H1 (cell line): Measurements from ENCODE around the gene TIAM2. TPM values are rescaled to one million over a fixed set of nuclear protein-coding genes. Genes with fewer than 3 reads are reported as not detected.
A peak's percentile ranks its signal among the peaks of the same experiment; 100 is the strongest.

ENCODE experiments used
- CTCF ChIA-PET: fragments of 300-600 bp; sonication (Branson Sonifier 250); formaldehyde crosslinking; loops from one replicate; lab custom pipeline; 2021; ENCODE audit not compliant: partially characterized antibody; lab: Charles Lee
- POLR2A ChIA-PET: fragments of 300-600 bp; sonication (Branson Sonifier 250); formaldehyde crosslinking; loops from one replicate; lab custom pipeline; 2021; ENCODE audit warnings: inconsistent platforms; ENCODE audit not compliant: partially characterized antibody; lab: Charles Lee
- DNase-seq, 2 experiments: peaks; one replicate each; pipeline versions ENCODE4 v3.0.0 to v3.0.0-alpha.2; 2010 to 2022; ENCODE audit warnings: low spot score in 2 of 2, low read depth in 1 of 2, mixed read lengths in 1 of 2
- FAIRE-seq: peaks from 2 replicates; lab custom pipeline; 2011; peaks lifted over from hg19 to GRCh38; lab: Jason Lieb, UNC
- H2AFZ ChIP-seq: 2 replicates; pipeline ENCODE4 v1.8.1; 2012; ENCODE audit warnings: low read length, inconsistent platforms
- H2AK5ac ChIP-seq: 2 replicates; pipeline ENCODE4 v1.6.1; 2013; ENCODE audit warnings: low read depth, low read length
- H2BK120ac ChIP-seq: replicated peaks from 2 replicates; pipeline ENCODE3; 2013; ENCODE audit warnings: low read depth, low read length, inconsistent platforms
- H2BK12ac ChIP-seq: 2 replicates; pipeline ENCODE4 v1.6.1; 2013; ENCODE audit warnings: low read depth, low read length
- H2BK15ac ChIP-seq: 2 replicates; pipeline ENCODE4 v1.6.1; 2013; ENCODE audit warnings: low read length
- H2BK20ac ChIP-seq: 2 replicates; pipeline ENCODE4 v1.6.1; 2013; ENCODE audit warnings: low read length
- H2BK5ac ChIP-seq: 2 replicates; pipeline ENCODE4 v1.6.1; 2013; ENCODE audit warnings: low read depth, low read length
- H3K14ac ChIP-seq: 2 replicates; pipeline ENCODE4 v1.6.1; 2013; ENCODE audit warnings: inconsistent platforms; ENCODE audit not compliant: insufficient read length
- H3K18ac ChIP-seq: 2 replicates; pipeline ENCODE4 v1.6.1; 2013; ENCODE audit warnings: low read length; ENCODE audit errors: extremely low read depth
- H3K23ac ChIP-seq: 2 replicates; pipeline ENCODE4 v1.6.1; 2013; ENCODE audit warnings: inconsistent platforms; ENCODE audit not compliant: insufficient read length
- H3K23me2 ChIP-seq: 2 replicates; pipeline ENCODE4 v1.6.1; 2013; ENCODE audit warnings: low read depth, low read length
- H3K27ac ChIP-seq: 2 replicates; pipeline ENCODE4 v1.6.1; 2011; ENCODE audit warnings: low read depth, low read length, inconsistent platforms
- H3K27me3 ChIP-seq, 4 experiments: replicated peaks in 1 of 4; 1 replicate in 1 of 4; 2 replicates in 3 of 4; pipeline versions ENCODE4 v1.6.1 to v1.8.1; 2011 to 2013; ENCODE audit warnings: low read length in 3 of 4, mild to moderate bottlenecking in 3 of 4, inconsistent platforms in 2 of 4, mixed read lengths in 2 of 4, moderate library complexity in 1 of 4; ENCODE audit not compliant: control insufficient read depth in 3 of 4, insufficient read depth in 3 of 4; ENCODE audit errors: extremely low read depth in 1 of 4
- H3K36me3 ChIP-seq, 4 experiments: 2 replicates each; pipeline versions ENCODE4 v1.6.1 to v1.8.1; 2011 to 2013; ENCODE audit warnings: mild to moderate bottlenecking in 4 of 4, low read length in 3 of 4, moderate library complexity in 2 of 4, control low read depth in 1 of 4, inconsistent platforms in 1 of 4; ENCODE audit not compliant: insufficient read depth in 4 of 4, control insufficient read depth in 2 of 4
- H3K4ac ChIP-seq: replicated peaks from 2 replicates; pipeline ENCODE3; 2013; ENCODE audit warnings: low read length, low read depth, mixed read lengths, inconsistent platforms; ENCODE audit not compliant: insufficient read length
- H3K4me1 ChIP-seq, 4 experiments: replicated peaks in 1 of 4; 1 replicate in 1 of 4; 2 replicates in 3 of 4; pipeline versions ENCODE4 v1.6.1 to v1.8.1; 2011 to 2013; ENCODE audit warnings: low read length in 3 of 4, inconsistent platforms in 2 of 4, mixed read lengths in 1 of 4; ENCODE audit not compliant: insufficient read depth in 4 of 4, control insufficient read depth in 3 of 4
- H3K4me2 ChIP-seq, 2 experiments: 2 replicates each; pipeline versions ENCODE4 v1.6.1 to v1.8.1; 2011 to 2013; ENCODE audit warnings: low read depth in 2 of 2, low read length in 2 of 2, control low read depth in 1 of 2, inconsistent platforms in 1 of 2, mild to moderate bottlenecking in 1 of 2; ENCODE audit not compliant: insufficient read depth in 1 of 2
- H3K4me3 ChIP-seq, 4 experiments: fragments of 200-600, 300-600 bp in 1 of 4; sonication (generic), shearing (Covaris generic), sonication (Bioruptor Twin) in 1 of 4; 2 replicates each; pipeline versions ENCODE4 v1.5.1 to v1.8.1; 2011 to 2016; ENCODE audit warnings: low read length in 4 of 4, low read depth in 3 of 4, control low read depth in 2 of 4, inconsistent platforms in 2 of 4, mild to moderate bottlenecking in 2 of 4, mixed read lengths in 1 of 4, moderate library complexity in 1 of 4; ENCODE audit not compliant: insufficient read depth in 2 of 4; ENCODE audit errors: extremely low read depth in 1 of 4
- H3K56ac ChIP-seq: replicated peaks from 2 replicates; pipeline ENCODE3; 2013; ENCODE audit warnings: low read depth, mild to moderate bottlenecking, mixed read lengths, low read length, inconsistent platforms; ENCODE audit not compliant: insufficient read length
- H3K79me1 ChIP-seq: 2 replicates; pipeline ENCODE4 v1.6.1; 2013; ENCODE audit warnings: low read depth, low read length, control low read depth
- H3K79me2 ChIP-seq, 2 experiments: 2 replicates each; pipeline versions ENCODE4 v1.6.1 to v1.8.1; 2012 to 2013; ENCODE audit warnings: low read length in 2 of 2, mild to moderate bottlenecking in 2 of 2, inconsistent platforms in 1 of 2; ENCODE audit not compliant: insufficient read depth in 2 of 2, control insufficient read depth in 1 of 2
- H3K9ac ChIP-seq, 4 experiments: replicated peaks in 1 of 4; 1 replicate in 1 of 4; 2 replicates in 3 of 4; pipeline versions ENCODE4 v1.6.1 to v1.8.1; 2011 to 2013; ENCODE audit warnings: low read depth in 3 of 4, low read length in 3 of 4, control low read depth in 2 of 4, mild to moderate bottlenecking in 2 of 4, moderate library complexity in 2 of 4, inconsistent platforms in 1 of 4; ENCODE audit errors: extremely low read depth in 1 of 4
- H3K9me3 ChIP-seq, 2 experiments: 2 replicates each; pipeline versions ENCODE4 v1.6.1 to v1.8.1; 2012 to 2013; ENCODE audit warnings: mild to moderate bottlenecking in 2 of 2, moderate library complexity in 2 of 2, control low read depth in 1 of 2, inconsistent platforms in 1 of 2, low read depth in 1 of 2, low read length in 1 of 2, mixed read lengths in 1 of 2; ENCODE audit not compliant: insufficient read depth in 2 of 2
- H4K20me1 ChIP-seq, 2 experiments: replicated peaks in 1 of 2; 2 replicates each; pipeline versions ENCODE3 to v1.8.1; 2011 to 2013; ENCODE audit warnings: inconsistent platforms in 2 of 2, low read length in 2 of 2, mild to moderate bottlenecking in 1 of 2; ENCODE audit not compliant: insufficient read depth in 2 of 2, control insufficient read depth in 1 of 2
- H4K5ac ChIP-seq: 2 replicates; pipeline ENCODE4 v1.6.1; 2013; ENCODE audit warnings: low read length, low read depth, mixed read lengths, inconsistent platforms; ENCODE audit not compliant: insufficient read length
- H4K8ac ChIP-seq: 2 replicates; pipeline ENCODE4 v1.8.0; 2013; ENCODE audit warnings: mild to moderate bottlenecking, moderate library complexity, low read length, inconsistent platforms; ENCODE audit not compliant: insufficient read depth; ENCODE audit errors: extremely low read depth
- H4K91ac ChIP-seq: replicated peaks from 2 replicates; pipeline ENCODE3; 2013; ENCODE audit warnings: low read length, mixed read lengths, inconsistent platforms; ENCODE audit not compliant: insufficient read length
- FOSL1 ChIP-seq: IDR thresholded peaks from 2 replicates; pipeline ENCODE4 v1.6.1; 2011; ENCODE audit warnings: mild to moderate bottlenecking, low read depth, low read length, moderate library complexity; ENCODE audit not compliant: insufficient read depth
- JUN ChIP-seq: IDR thresholded peaks from 2 replicates; pipeline ENCODE4 v1.6.1; 2011; ENCODE audit warnings: low read depth, mild to moderate bottlenecking, improper control_type of control experiment, low read length
- RAD21 ChIP-seq, 2 experiments: IDR thresholded peaks in 1 of 2; conservative IDR thresholded peaks in 1 of 2; 2 replicates each; pipeline ENCODE4 v1.6.1; 2011; ENCODE audit warnings: low read depth in 2 of 2, low read length in 2 of 2, improper control_type of control experiment in 1 of 2, inconsistent platforms in 1 of 2, mild to moderate bottlenecking in 1 of 2, moderate library complexity in 1 of 2
- WGBS, 2 experiments: shearing (Covaris generic) in 1 of 2; methylation state at CpG; one replicate each; pipeline versions ENCODE4 v1.1.6 to v1.1.7; 2013 to 2015; ENCODE audit warnings: low lambda C conversion rate in 2 of 2, mixed read lengths in 2 of 2, inconsistent platforms in 1 of 2, low coverage in 1 of 2, missing lambda C conversion rate in 1 of 2; ENCODE audit not compliant: insufficient replicate concordance in 2 of 2, insufficient coverage in 1 of 2, insufficient read length in 1 of 2; ENCODE audit errors: extremely low coverage in 1 of 2, missing lambda C conversion rate in 1 of 2; 5-methylcytosine and 5-hydroxymethylcytosine counted together
- polyA plus RNA-seq, 7 experiments: library from polyadenylated mRNA; depleted of rRNA in 3 of 7; stranded (reverse) in 5 of 7; unstranded in 2 of 7; fragments of >200 nt in 5 of 7; fragments of 200-250 nt in 2 of 7; gene quantifications; 1 replicate in 5 of 7; 2 replicates in 1 of 7; 4 replicates in 1 of 7; pipeline versions ENCODE4 v1.2.1 to v1.2.3, GENCODE V29; 2011 to 2013; ENCODE audit warnings: missing spikeins in 2 of 7, mixed read lengths in 2 of 7
- total RNA-seq: library from RNA; stranded (reverse); fragmentation: NEBNext Ultra II Directional; extraction: Animal tissue kit (Norgen Biotek cat#: 25700); gene quantifications from 2 replicates; pipeline ENCODE4 v1.2.1, GENCODE V29; 2021
- TF ChIP-seq, protein P1 (sequence below), 3 experiments: IDR thresholded peaks; 1 replicate in 2 of 3; 2 replicates in 1 of 3; pipeline versions ENCODE4 v1.5.1 to v1.6.1; 2011; ENCODE audit warnings: low read length in 3 of 3, mild to moderate bottlenecking in 3 of 3, inconsistent platforms in 2 of 3, low read depth in 1 of 3, moderate library complexity in 1 of 3; ENCODE audit not compliant: insufficient read depth in 1 of 3; ENCODE audit errors: control extremely low read depth in 1 of 3

The TIAM2 gene
- total and polyA plus RNA-seq, 2 of the 8 experiments (the other 6 are each of a cell fraction or from before 2014, with no cell fraction given) = 7.4 to 23.9 TPM

DNA sequence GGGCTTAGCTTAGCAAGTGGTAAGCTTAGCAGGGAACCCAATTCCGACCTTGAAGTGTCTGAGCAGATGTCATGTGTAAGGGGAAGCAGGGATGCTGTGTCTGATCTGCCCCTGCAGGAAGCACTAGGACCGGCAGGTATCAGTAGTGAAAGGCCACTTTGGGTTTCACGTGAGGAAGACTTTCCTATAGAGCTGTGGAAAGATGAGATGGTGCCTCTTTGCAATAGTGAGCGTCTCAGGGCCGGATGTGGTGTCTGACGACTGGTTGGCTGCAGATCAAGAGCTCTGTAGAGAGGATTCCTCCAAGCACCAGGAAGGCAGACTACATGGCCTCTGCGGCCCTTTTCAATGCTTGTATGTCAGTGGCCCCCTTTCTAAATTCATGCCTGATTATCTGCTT lies 98.3 kb downstream of the TIAM2 start:
- no peak overlapping the region for H3K4me2 ChIP-seq
- H4K20me1 ChIP-seq = no peaks in the 10 kb centered on the region
- no peaks in the 10 kb centered on the region for H3K79me1 ChIP-seq
- no peaks in the 10 kb centered on the region for H3K79me2 ChIP-seq
- no peak overlapping the region for H4K91ac ChIP-seq
- H3K4me3 ChIP-seq = no peak overlapping the region
- H2BK15ac ChIP-seq = 0 out of 2 replicates have a peak overlapping the region, but pooled peaks have one; percentile 6
- H3K4ac ChIP-seq = no peak overlapping the region
- H3K9ac ChIP-seq = no peak overlapping the region
- H2BK12ac ChIP-seq = no peak overlapping the region
- TF ChIP-seq JUN (no peak), RAD21 (IDR thresholded peaks at IDR 0.05 in 1 of 2, conservative IDR thresholded peaks at IDR 0.05 in 1 of 2; ENCODE audit: low read depth in 2 of 2, low read length in 2 of 2) (0 out of 4 replicates have a peak, but pooled peaks of 1 of the 2 experiments have one; percentile 9), FOSL1 (no peak)
- TF ChIP-seq, protein P1, sequence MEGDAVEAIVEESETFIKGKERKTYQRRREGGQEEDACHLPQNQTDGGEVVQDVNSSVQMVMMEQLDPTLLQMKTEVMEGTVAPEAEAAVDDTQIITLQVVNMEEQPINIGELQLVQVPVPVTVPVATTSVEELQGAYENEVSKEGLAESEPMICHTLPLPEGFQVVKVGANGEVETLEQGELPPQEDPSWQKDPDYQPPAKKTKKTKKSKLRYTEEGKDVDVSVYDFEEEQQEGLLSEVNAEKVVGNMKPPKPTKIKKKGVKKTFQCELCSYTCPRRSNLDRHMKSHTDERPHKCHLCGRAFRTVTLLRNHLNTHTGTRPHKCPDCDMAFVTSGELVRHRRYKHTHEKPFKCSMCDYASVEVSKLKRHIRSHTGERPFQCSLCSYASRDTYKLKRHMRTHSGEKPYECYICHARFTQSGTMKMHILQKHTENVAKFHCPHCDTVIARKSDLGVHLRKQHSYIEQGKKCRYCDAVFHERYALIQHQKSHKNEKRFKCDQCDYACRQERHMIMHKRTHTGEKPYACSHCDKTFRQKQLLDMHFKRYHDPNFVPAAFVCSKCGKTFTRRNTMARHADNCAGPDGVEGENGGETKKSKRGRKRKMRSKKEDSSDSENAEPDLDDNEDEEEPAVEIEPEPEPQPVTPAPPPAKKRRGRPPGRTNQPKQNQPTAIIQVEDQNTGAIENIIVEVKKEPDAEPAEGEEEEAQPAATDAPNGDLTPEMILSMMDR (IDR thresholded peaks at IDR 0.05; ENCODE audit: control extremely low read depth in 1 of 3, insufficient read depth in 1 of 3, low read depth in 1 of 3, low read length in 3 of 3) = peak in 2 of 3 experiments; percentile 35 to 44; a peak in 2 of 4 replicates
- 87% methylated on average over 7 of the region's 7 CpGs; no CpG with 5 or more reads in 1 of the 2 experiments for WGBS, 2 experiments
- no peak overlapping the region for H3K56ac ChIP-seq
- FAIRE-seq (no peak), DNase-seq (no peak)
- no peak overlapping the region for H2BK120ac ChIP-seq
- H3K27ac ChIP-seq = no peak overlapping the region
- no peak overlapping the region for H3K18ac ChIP-seq
- H4K5ac ChIP-seq = no peak overlapping the region
- CTCF ChIA-PET = interaction anchor here (0.8 to 1.6 kb wide), 6 partner anchors 11 to 119 kb away, joined by 3 read pairs; no protein-coding TSS in a partner anchor
- no peak overlapping the region for H2BK20ac ChIP-seq
- no peak overlapping the region for H2AFZ ChIP-seq
- POLR2A ChIA-PET = no interaction called here
- no peaks in the 10 kb centered on the region for H3K9me3 ChIP-seq
- no peaks in the 10 kb centered on the region for H3K4me1 ChIP-seq
- no peaks in the 10 kb centered on the region for H3K27me3 ChIP-seq
- no peaks in the 10 kb centered on the region for H3K23me2 ChIP-seq
- H2AK5ac ChIP-seq = peak overlapping the region; percentile 16; the same call in 1 of the 2 replicates
- H3K23ac ChIP-seq = no peak overlapping the region
- H3K36me3 ChIP-seq = peaks cover 0 to 4% (median 2%) of the 10 kb centered on the region in 4 experiments; a peak in 3 of 8 replicates
- no peak overlapping the region for H4K8ac ChIP-seq
- H3K14ac ChIP-seq = no peak overlapping the region
- H2BK5ac ChIP-seq = no peak overlapping the region
